IPS-NIHi7 (cell line): ENCODE measurements around the gene ZKSCAN8.

Experiments
- DNase-seq: peaks from one replicate; pipeline ENCODE4 v3.0.0; 2012; ENCODE audit warnings: mixed read lengths; ENCODE audit errors: extremely low spot score

Gene ZKSCAN8

DNA sequence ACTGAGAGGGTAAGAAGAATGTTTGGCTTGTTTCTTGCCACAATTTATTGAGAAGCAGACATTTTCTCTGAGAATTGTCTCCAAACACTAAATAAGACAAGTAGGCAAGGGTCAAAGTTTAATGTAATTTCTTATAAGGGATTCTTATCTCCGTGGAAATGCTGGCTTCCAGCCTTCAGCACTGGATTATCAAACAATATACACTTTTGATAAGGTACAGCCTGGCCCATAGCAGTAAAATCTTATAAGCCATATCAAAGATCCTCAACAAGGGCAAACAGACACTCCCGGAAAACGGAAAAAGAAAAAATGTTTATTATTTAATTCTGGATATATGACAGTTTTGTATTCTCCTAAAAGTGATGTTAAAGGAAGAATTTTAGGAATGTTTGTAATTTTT, 64.8 kb downstream of the ZKSCAN8 start:
- DNase-seq, result no peak

- peak; percentile 43 for DNase-seq
These were observed 65.3 kb downstream of the ZKSCAN8 start for GRCh38 chr6:28206928-28207509.

DNA sequence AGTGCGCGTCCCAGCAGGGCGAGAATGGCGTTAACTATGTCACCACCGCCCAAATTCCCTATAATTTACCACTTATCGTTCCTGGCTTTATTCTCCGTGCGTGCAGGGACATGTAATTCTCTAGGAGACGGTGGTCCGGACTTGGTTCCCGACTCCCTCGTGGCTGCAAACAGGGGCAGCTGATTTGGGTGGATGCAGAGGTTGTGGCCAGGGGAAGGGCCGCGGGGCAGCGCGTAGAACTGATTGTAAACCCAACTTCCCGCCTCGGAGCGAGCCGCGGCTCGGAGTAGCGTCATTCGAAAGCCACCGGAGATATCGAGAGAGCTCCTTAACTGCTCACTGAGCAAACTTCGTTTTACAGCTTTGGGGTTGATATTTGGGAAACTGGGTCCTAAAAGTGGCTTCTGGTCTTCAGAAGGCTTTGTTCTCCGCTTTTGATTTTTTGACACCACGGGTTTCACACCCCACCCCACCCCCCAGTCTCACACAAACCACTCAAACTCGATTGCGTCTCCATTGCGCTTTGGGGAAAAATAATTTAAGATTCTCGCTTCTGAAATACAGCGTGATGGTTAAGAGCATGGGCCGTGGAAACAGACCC, 65.9 kb downstream of the ZKSCAN8 start:
- DNase-seq, result peak; percentile 79

DNA sequence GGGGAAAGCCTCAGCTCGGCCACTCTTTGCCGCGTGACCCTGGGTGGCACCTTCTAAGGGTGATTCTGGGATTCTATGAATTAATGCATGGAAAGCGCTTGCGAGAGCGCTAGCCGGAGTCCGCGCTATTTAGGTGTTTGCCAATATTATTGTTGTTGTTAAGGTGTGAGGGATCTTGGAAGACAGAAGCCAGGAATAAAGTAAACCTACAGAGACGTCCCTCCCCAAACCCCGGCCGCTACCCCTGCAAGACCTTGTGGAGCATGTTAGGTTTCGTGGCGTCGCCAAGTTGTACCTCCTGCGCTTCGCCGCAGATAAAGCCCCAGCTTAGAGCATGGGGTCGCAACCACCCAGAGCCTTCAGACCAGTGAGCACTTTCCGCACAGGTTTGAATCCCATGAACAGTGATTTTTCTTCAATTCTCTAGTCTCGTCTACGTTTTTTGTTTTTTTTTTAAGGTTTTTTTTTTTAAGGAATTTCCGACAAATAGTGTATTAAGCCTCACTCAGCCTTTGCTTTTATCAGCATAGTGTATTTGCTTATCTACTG, 66.5 kb downstream of the ZKSCAN8 start:
- peak; percentile 40 for DNase-seq
